H9 (cell line): ENCODE data around the gene FAM98C. TPM values are rescaled to one million over a fixed set of nuclear protein-coding genes. Genes with fewer than 3 reads are reported as not detected.

Experiments used
- DNase-seq: peaks from one replicate; pipeline ENCODE4 v3.0.0-alpha.2; 2017
- H2AFZ ChIP-seq: one replicate; pipeline ENCODE4 v1.6.1; 2013; ENCODE audit warnings: mild to moderate bottlenecking, low read length, control low read depth, moderate library complexity
- H2AK5ac ChIP-seq: 2 replicates; pipeline ENCODE4 v1.6.1; 2013; ENCODE audit warnings: low read length, control low read depth, mixed read lengths; ENCODE audit not compliant: insufficient read length
- H2BK120ac ChIP-seq: one replicate; pipeline ENCODE4 v1.6.1; 2013; ENCODE audit warnings: low read depth, mild to moderate bottlenecking, low read length, control low read depth, inconsistent platforms; ENCODE audit not compliant: poor library complexity, severe bottlenecking
- H2BK12ac ChIP-seq: 2 replicates; pipeline ENCODE4 v1.6.1; 2013; ENCODE audit warnings: low read length, control low read depth, mixed read lengths, low read depth; ENCODE audit not compliant: insufficient read length
- H2BK15ac ChIP-seq: 2 replicates; pipeline ENCODE4 v1.6.1; 2013; ENCODE audit warnings: low read depth, low read length, control low read depth
- H2BK20ac ChIP-seq: one replicate; pipeline ENCODE4 v1.6.1; 2013; ENCODE audit warnings: low read depth, mild to moderate bottlenecking, low read length, control low read depth, inconsistent platforms; ENCODE audit not compliant: poor library complexity, severe bottlenecking
- H2BK5ac ChIP-seq: 2 replicates; pipeline ENCODE4 v1.6.1; 2013; ENCODE audit warnings: low read length, control low read depth, mixed read lengths; ENCODE audit not compliant: insufficient read length
- H3K14ac ChIP-seq: 2 replicates; pipeline ENCODE4 v1.6.1; 2013; ENCODE audit warnings: low read length, control low read depth; ENCODE audit not compliant: insufficient read depth
- H3K18ac ChIP-seq: 2 replicates; pipeline ENCODE4 v1.6.1; 2013; ENCODE audit warnings: low read depth, mild to moderate bottlenecking, mixed read lengths, low read length, control low read depth; ENCODE audit not compliant: insufficient read length
- H3K23ac ChIP-seq: 2 replicates; pipeline ENCODE4 v1.6.1; 2013; ENCODE audit warnings: low read length, control low read depth, mixed read lengths, low read depth; ENCODE audit not compliant: insufficient read length
- H3K23me2 ChIP-seq: 2 replicates; pipeline ENCODE4 v1.6.1; 2013; ENCODE audit warnings: low read depth, mild to moderate bottlenecking, mixed read lengths, low read length, control low read depth; ENCODE audit not compliant: insufficient read length, poor library complexity, severe bottlenecking
- H3K27ac ChIP-seq: 2 replicates; pipeline ENCODE4 v1.5.1; 2013; ENCODE audit warnings: low read length, control low read depth, mixed read lengths, low read depth; ENCODE audit not compliant: insufficient read length
- H3K27me3 ChIP-seq: 2 replicates; pipeline ENCODE4 v1.6.1; 2013; ENCODE audit warnings: low read length, control low read depth, inconsistent platforms; ENCODE audit not compliant: insufficient read depth
- H3K4ac ChIP-seq: 2 replicates; pipeline ENCODE4 v1.6.1; 2013; ENCODE audit warnings: low read depth, mild to moderate bottlenecking, control low read depth, inconsistent platforms, low read length, moderate library complexity
- H3K4me1 ChIP-seq: 2 replicates; pipeline ENCODE4 v1.6.1; 2013; ENCODE audit warnings: low read length, control low read depth, inconsistent platforms; ENCODE audit not compliant: insufficient read depth
- H3K4me2 ChIP-seq: 2 replicates; pipeline ENCODE4 v1.6.1; 2013; ENCODE audit warnings: low read length, control low read depth, mixed read lengths; ENCODE audit not compliant: insufficient read length, insufficient read depth
- H3K56ac ChIP-seq: 2 replicates; pipeline ENCODE4 v1.6.1; 2013; ENCODE audit warnings: low read depth, mild to moderate bottlenecking, mixed read lengths, low read length, control low read depth; ENCODE audit not compliant: insufficient read length
- H3K79me1 ChIP-seq: 2 replicates; pipeline ENCODE4 v1.6.1; 2013; ENCODE audit warnings: low read depth, mild to moderate bottlenecking, moderate library complexity, low read length, control low read depth, inconsistent platforms; ENCODE audit not compliant: insufficient read depth, poor library complexity, severe bottlenecking
- H3K79me2 ChIP-seq: 2 replicates; pipeline ENCODE4 v1.6.1; 2013; ENCODE audit warnings: low read length, control low read depth, inconsistent platforms; ENCODE audit not compliant: insufficient read depth
- H3K9ac ChIP-seq: 2 replicates; pipeline ENCODE4 v1.6.1; 2013; ENCODE audit warnings: low read length, control low read depth, mixed read lengths; ENCODE audit not compliant: insufficient read length; ENCODE audit errors: extremely low read depth
- H3K9me3 ChIP-seq: one replicate; pipeline ENCODE4 v1.6.1; 2013; ENCODE audit warnings: low read depth, low read length, inconsistent platforms; ENCODE audit not compliant: control insufficient read depth
- H3T11ph ChIP-seq: one replicate; pipeline ENCODE4 v1.6.1; 2013; ENCODE audit warnings: mild to moderate bottlenecking, low read length, control low read depth, inconsistent platforms
- H4K20me1 ChIP-seq: one replicate; pipeline ENCODE4 v1.6.1; 2013; ENCODE audit not compliant: control insufficient read depth, insufficient read length, insufficient read depth
- H4K5ac ChIP-seq: 2 replicates; pipeline ENCODE4 v1.6.1; 2013; ENCODE audit warnings: low read depth, mild to moderate bottlenecking, mixed read lengths, low read length, control low read depth; ENCODE audit not compliant: insufficient read length
- H4K8ac ChIP-seq: replicated peaks from 2 replicates; pipeline ENCODE4 v1.6.1; 2013; ENCODE audit warnings: low read length, control low read depth, mixed read lengths, low read depth; ENCODE audit not compliant: insufficient read length
- H4K91ac ChIP-seq: 2 replicates; pipeline ENCODE4 v1.6.1; 2013; ENCODE audit warnings: low read depth, mild to moderate bottlenecking, moderate library complexity, mixed read lengths, low read length, control low read depth; ENCODE audit not compliant: insufficient read length
- H3K27ac Mint-ChIP-seq, 3 experiments: 2 replicates in 2 of 3; 3 replicates in 1 of 3; pipeline ENCODE4 v1.8.0; 2020 to 2021; ENCODE audit warnings: mixed read lengths in 3 of 3, mild to moderate bottlenecking in 1 of 3, moderate library complexity in 1 of 3
- H3K27me3 Mint-ChIP-seq: 2 replicates; pipeline ENCODE4 v1.8.0; 2021; ENCODE audit warnings: low read depth, mild to moderate bottlenecking, moderate library complexity, mixed read lengths
- H3K36me3 Mint-ChIP-seq, 3 experiments: 2 replicates in 2 of 3; 3 replicates in 1 of 3; pipeline ENCODE4 v1.8.0; 2020 to 2021; ENCODE audit warnings: low read depth in 3 of 3, mixed read lengths in 3 of 3; ENCODE audit not compliant: insufficient read depth in 1 of 3
- H3K4me1 Mint-ChIP-seq, 2 experiments: 2 replicates each; pipeline ENCODE4 v1.8.0; 2020; ENCODE audit warnings: mixed read lengths in 2 of 2
- H3K4me3 Mint-ChIP-seq, 2 experiments: 2 replicates in 1 of 2; 3 replicates in 1 of 2; pipeline ENCODE4 v1.8.0; 2020 to 2021; ENCODE audit warnings: mild to moderate bottlenecking in 2 of 2, mixed read lengths in 2 of 2, moderate library complexity in 1 of 2
- H3K9me3 Mint-ChIP-seq, 2 experiments: 2 replicates in 1 of 2; 3 replicates in 1 of 2; pipeline ENCODE4 v1.8.0; 2020; ENCODE audit warnings: mild to moderate bottlenecking in 2 of 2, mixed read lengths in 2 of 2, moderate library complexity in 1 of 2
- WGBS: extraction: QIAGEN DNeasy Blood & Tissue Kit; methylation state at CpG from one replicate; pipeline ENCODE4 v1.1.7; 2013; ENCODE audit warnings: missing lambda C conversion rate, low lambda C conversion rate, mixed read lengths; ENCODE audit not compliant: insufficient read length; ENCODE audit errors: extremely low coverage; 5-methylcytosine and 5-hydroxymethylcytosine counted together
- total RNA-seq: library from RNA; stranded (reverse); gene quantifications from 2 replicates; pipeline ENCODE4 v1.2.1, GENCODE V29; 2021
- TF ChIP-seq, protein P1 (sequence below): fragments of 200-600 bp; sonication (generic); conservative IDR thresholded peaks from 3 replicates; pipeline ENCODE4 v1.8.0; 2021; ENCODE audit warnings: antibody characterized with exemption, mild to moderate bottlenecking

The FAM98C gene
- total RNA-seq, 1 experiment from 2014 or later: 16.4 TPM

DNA sequence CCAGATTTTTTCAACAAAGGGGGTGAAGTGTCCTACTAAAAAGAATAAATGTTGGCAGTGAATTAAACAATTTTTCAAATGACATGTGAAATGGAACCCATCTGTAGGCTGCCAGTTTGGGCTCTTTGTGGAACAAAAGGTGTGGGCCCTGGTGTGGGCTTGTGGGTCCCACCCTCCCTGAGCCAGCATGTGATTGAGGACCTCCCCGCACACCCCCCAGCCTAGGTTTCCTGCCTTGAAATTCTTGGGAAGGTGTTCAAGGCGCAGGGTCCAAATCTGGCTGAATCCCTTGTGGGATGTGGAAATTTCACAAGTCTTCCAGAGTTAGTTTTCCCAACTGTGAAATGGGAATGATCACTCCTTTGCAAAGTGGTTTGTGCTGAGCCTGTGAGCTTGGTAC is 19.1 kb upstream of the FAM98C start:
- Histone ChIP-seq H4K8ac (no peak overlapping the region), H3K14ac (no peak overlapping the region), H3K27ac (no peak overlapping the region), H4K91ac (no peak overlapping the region), H3K4ac (no peak overlapping the region), H3K79me1 (no peaks in the 10 kb centered on the region), H3T11ph (no peak overlapping the region), H3K79me2 (no peaks in the 10 kb centered on the region), H3K23ac (no peak overlapping the region), H2AK5ac (no peak overlapping the region), H2BK20ac (no peak overlapping the region), H2BK120ac (no peak overlapping the region), H3K23me2 (peaks cover 22% of the 10 kb centered on the region), H2BK5ac (no peak overlapping the region), H3K9ac (no peak overlapping the region), H3K18ac (no peak overlapping the region), H3K27me3 (no peaks in the 10 kb centered on the region), H3K4me1 (no peaks in the 10 kb centered on the region), H4K5ac (no peak overlapping the region), H4K20me1 (peaks cover 3% of the 10 kb centered on the region), H3K56ac (no peak overlapping the region), H2BK15ac (no peak overlapping the region), H2AFZ (no peak overlapping the region), H3K4me2 (no peak overlapping the region), H3K9me3 (no peaks in the 10 kb centered on the region), H2BK12ac (no peak overlapping the region)
- Mint-ChIP-seq H3K4me1 (peaks cover 9 to 16% of the 10 kb centered on the region in 2 experiments), H3K27me3 (peaks cover 2% of the 10 kb centered on the region; the same call in 1 of the 2 replicates), H3K36me3 (peaks cover 20 to 55% (median 43%) of the 10 kb centered on the region in 3 experiments; a peak in 6 of 7 replicates), H3K27ac (no peak overlapping the region; a peak in 1 of 7 replicates), H3K4me3 (no peak overlapping the region), H3K9me3 (no peaks in the 10 kb centered on the region)
- TF ChIP-seq, protein P1, sequence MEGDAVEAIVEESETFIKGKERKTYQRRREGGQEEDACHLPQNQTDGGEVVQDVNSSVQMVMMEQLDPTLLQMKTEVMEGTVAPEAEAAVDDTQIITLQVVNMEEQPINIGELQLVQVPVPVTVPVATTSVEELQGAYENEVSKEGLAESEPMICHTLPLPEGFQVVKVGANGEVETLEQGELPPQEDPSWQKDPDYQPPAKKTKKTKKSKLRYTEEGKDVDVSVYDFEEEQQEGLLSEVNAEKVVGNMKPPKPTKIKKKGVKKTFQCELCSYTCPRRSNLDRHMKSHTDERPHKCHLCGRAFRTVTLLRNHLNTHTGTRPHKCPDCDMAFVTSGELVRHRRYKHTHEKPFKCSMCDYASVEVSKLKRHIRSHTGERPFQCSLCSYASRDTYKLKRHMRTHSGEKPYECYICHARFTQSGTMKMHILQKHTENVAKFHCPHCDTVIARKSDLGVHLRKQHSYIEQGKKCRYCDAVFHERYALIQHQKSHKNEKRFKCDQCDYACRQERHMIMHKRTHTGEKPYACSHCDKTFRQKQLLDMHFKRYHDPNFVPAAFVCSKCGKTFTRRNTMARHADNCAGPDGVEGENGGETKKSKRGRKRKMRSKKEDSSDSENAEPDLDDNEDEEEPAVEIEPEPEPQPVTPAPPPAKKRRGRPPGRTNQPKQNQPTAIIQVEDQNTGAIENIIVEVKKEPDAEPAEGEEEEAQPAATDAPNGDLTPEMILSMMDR: no peak
- WGBS: no CpG with 5 or more reads among the region's 2 CpGs
- DNase-seq: no peak
